ENCODE measurements around the gene GAMT. TPM values are rescaled to one million over a fixed set of nuclear protein-coding genes. Genes with fewer than 3 reads are reported as not detected.
A peak's percentile ranks its signal among the peaks of the same experiment; 100 is the strongest.

The GAMT gene
- total RNA-seq, 5 donors from 2014 or later (not counting 1 experiment from before 2014, with no cell fraction given), result 11.8 to 18.1 (median 13.7) TPM

DNA sequence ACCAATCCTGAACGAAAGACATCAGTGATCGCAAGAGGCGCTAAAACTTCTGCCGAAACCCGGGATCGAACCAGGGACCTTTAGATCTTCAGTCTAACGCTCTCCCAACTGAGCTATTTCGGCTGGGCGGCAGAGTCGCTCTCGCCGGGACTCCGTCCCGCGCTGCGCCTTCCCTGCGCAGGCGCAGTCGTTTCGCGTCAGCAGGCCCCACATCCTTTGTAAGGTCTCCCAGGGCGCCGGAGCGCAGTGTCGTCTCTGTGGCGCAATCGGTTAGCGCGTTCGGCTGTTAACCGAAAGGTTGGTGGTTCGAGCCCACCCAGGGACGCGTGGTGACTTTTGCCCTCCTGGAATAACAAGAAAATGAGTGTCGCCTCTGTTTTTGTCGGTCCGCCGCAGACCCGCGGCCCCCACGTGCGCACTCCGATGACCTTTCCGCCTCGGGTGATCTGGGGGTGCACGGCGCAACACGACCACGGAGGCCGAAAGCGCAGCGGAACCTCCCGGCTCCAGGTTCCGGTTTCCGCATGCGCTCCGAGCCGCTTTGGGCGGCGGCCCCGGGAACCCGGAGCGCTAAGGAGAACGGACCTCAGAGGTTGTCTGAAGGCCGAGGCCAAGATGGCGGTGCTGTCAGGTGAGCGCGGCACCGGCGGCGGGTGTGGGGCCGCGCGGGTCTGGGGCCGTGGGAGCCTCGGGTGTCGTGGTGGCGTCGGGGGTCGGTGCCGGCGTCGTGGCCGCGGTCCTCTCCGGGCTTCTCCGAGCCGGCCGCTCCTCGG, 17.8 kb downstream of the GAMT start, which contains the start of gene NDUFS7:
TSS of gene NDUFS7 (plus strand) at position 596 of the 773 bp plus-strand sequence. CDS start at position 616, 20 bp downstream.
- Histone ChIP-seq H3K4me3 (ENCODE audit: control insufficient read depth in 1 of 2, extremely low read depth in 1 of 2, low read length in 1 of 2) (peak within 1 kb of the TSS; percentile 81 to 94), H3K27me3 (replicated peaks in 1 of 2; ENCODE audit: control insufficient read depth in 2 of 2, extremely low read depth in 1 of 2, insufficient read depth in 2 of 2, low read length in 1 of 2) (no peaks in the 10 kb centered on the region), H3K27ac (ENCODE audit: low read length) (peak within 1 kb of the TSS; percentile 81), H3K4me1 (ENCODE audit: control insufficient read depth in 1 of 2, extremely low read depth in 1 of 2, insufficient read depth in 2 of 2, low read length in 2 of 2) (peaks cover 8 to 29% of the 10 kb centered on the region in 2 experiments), H3K9me3 (no peaks in the 10 kb centered on the region), H3K36me3 (ENCODE audit: control insufficient read depth in 2 of 2, extremely low read depth in 1 of 2, insufficient read depth in 1 of 2, low read length in 1 of 2) (peaks cover 0 to 11% of the 10 kb centered on the region in 2 donors)
- under 1% methylated on average over 90 of the region's 90 CpGs for WGBS (ENCODE audit: insufficient coverage)
- peaks cover 0 to 5% of the 10 kb centered on the region in 2 donors for H3K27me3 Mint-ChIP-seq
- peak; percentile 79 to 100 (median 90) for DNase-seq
- peaks cover 17 to 25% (median 24%) of the 10 kb centered on the region in 3 donors for H3K4me1 Mint-ChIP-seq
- ATAC-seq (replicated peaks in 1 of 4), result peak; percentile 85 to 89 (median 88)
- ChIA-PET POLR2A (interaction anchor here (0.6 to 0.9 kb wide), 2 partner anchors 28 to 115 kb away, joined by 4 to 6 read pairs; partner anchors contain the start of gene CIRBP (in 1 of the 2)), CTCF (interaction anchor here in 1 of 2 donors (1.0 kb wide), 1 partner anchor 12 kb away, joined by 3 read pairs; no protein-coding TSS in a partner anchor)
- H3K9me3 Mint-ChIP-seq, result no peaks in the 10 kb centered on the region
- H3K27ac Mint-ChIP-seq, result peak within 1 kb of the TSS; percentile 99
- peak within 1 kb of the TSS; percentile 88 to 93 (median 89) for H3K4me3 Mint-ChIP-seq
- H3K36me3 Mint-ChIP-seq, result peaks cover 3% of the 10 kb centered on the region

DNA sequence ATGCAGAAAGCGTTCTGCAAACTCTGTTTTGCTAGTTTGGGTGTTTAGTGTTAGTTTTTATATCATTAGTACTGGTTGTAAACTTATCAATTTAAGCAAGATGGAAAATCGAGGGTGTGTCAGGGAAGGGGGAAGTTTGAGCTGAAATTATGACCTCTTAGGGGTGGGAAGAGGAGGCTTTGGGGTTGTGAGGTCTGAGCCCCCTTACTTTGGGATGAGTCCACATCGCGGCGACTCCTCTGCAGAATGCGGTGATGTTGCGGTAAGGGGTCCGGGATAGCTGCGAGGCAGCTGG, 18.4 kb downstream of the GAMT start:
- H3K36me3 Mint-ChIP-seq, result peaks cover 3% of the 10 kb centered on the region
- DNase-seq (no peak), ATAC-seq (replicated peaks in 1 of 4) (peak in 1 of 4 experiments; percentile 15)
- peak overlapping the region; percentile 81 for H3K27ac ChIP-seq (ENCODE audit: low read length)
- H3K9me3 ChIP-seq, result no peaks in the 10 kb centered on the region
- ChIA-PET CTCF (interaction anchor here in 1 of 2 donors (1.0 kb wide), 1 partner anchor 11 kb away, joined by 3 read pairs; no protein-coding TSS in a partner anchor), POLR2A (interaction anchor here (0.6 to 0.9 kb wide), 2 partner anchors 27 to 114 kb away, joined by 4 to 6 read pairs; partner anchors contain the start of gene CIRBP (in 1 of the 2))
- H3K27me3 Mint-ChIP-seq, result peaks cover 0 to 5% of the 10 kb centered on the region in 2 donors
- H3K4me1 Mint-ChIP-seq, result peaks cover 17 to 25% (median 24%) of the 10 kb centered on the region in 3 donors
- H3K36me3 ChIP-seq (ENCODE audit: control insufficient read depth in 2 of 2, extremely low read depth in 1 of 2, insufficient read depth in 1 of 2, low read length in 1 of 2), result peaks cover 0 to 5% of the 10 kb centered on the region in 2 donors
- peak overlapping the region; percentile 88 to 93 (median 89) for H3K4me3 Mint-ChIP-seq
- no peaks in the 10 kb centered on the region for H3K9me3 Mint-ChIP-seq
- WGBS (ENCODE audit: insufficient coverage), result 10% methylated on average over 9 of the region's 9 CpGs
- no peaks in the 10 kb centered on the region for H3K27me3 ChIP-seq (replicated peaks in 1 of 2; ENCODE audit: control insufficient read depth in 2 of 2, extremely low read depth in 1 of 2, insufficient read depth in 2 of 2, low read length in 1 of 2)
- H3K4me1 ChIP-seq (ENCODE audit: control insufficient read depth in 1 of 2, extremely low read depth in 1 of 2, insufficient read depth in 2 of 2, low read length in 2 of 2), result peaks cover 8 to 29% of the 10 kb centered on the region in 2 experiments
- H3K4me3 ChIP-seq (ENCODE audit: control insufficient read depth in 1 of 2, extremely low read depth in 1 of 2, low read length in 1 of 2), result peak overlapping the region; percentile 38 to 94
- peak overlapping the region; percentile 99 for H3K27ac Mint-ChIP-seq

DNA sequence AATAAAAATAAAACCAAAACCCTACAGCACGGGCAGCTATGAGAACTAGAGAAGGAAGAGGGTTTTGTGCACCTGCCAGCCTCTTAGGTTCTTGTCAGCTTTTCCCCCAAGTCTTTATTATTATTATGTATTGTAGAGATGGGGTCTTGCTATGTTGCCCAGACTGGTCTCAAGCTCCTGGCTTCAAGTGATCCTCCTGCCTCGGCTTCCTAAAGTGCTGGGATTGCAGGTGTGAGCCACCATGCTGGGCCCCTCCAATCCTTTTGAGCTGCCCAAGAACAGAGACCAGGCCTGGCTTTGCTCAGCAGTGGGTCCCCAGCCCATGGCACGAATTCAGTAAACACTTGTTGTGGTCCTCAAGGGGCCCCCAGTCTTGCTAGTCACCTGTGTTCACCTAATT, 19.1 kb downstream of the GAMT start:
- H3K27me3 ChIP-seq (replicated peaks in 1 of 2; ENCODE audit: control insufficient read depth in 2 of 2, extremely low read depth in 1 of 2, insufficient read depth in 2 of 2, low read length in 1 of 2), result no peaks in the 10 kb centered on the region
- ChIA-PET POLR2A (interaction anchor here in 1 of 2 donors (0.7 kb wide), 1 partner anchor 9 kb away, joined by 4 read pairs; no protein-coding TSS in a partner anchor), CTCF (no interaction called here)
- H3K4me1 Mint-ChIP-seq, result peaks cover 17 to 25% (median 24%) of the 10 kb centered on the region in 3 donors
- ATAC-seq (replicated peaks in 1 of 4), result no peak
- peaks cover 0 to 5% of the 10 kb centered on the region in 2 donors for H3K27me3 Mint-ChIP-seq
- no peak for DNase-seq
- H3K4me3 Mint-ChIP-seq, result no peak overlapping the region
- peaks cover 3% of the 10 kb centered on the region for H3K36me3 Mint-ChIP-seq
- H3K9me3 ChIP-seq, result no peaks in the 10 kb centered on the region
- no peak overlapping the region for H3K27ac Mint-ChIP-seq
- no peak overlapping the region for H3K27ac ChIP-seq (ENCODE audit: low read length)
- H3K4me3 ChIP-seq (ENCODE audit: control insufficient read depth in 1 of 2, extremely low read depth in 1 of 2, low read length in 1 of 2), result no peak overlapping the region
- no peaks in the 10 kb centered on the region for H3K9me3 Mint-ChIP-seq
- H3K4me1 ChIP-seq (ENCODE audit: control insufficient read depth in 1 of 2, extremely low read depth in 1 of 2, insufficient read depth in 2 of 2, low read length in 2 of 2), result peaks cover 8 to 26% of the 10 kb centered on the region in 2 experiments
- 100% methylated on average over 2 of the region's 3 CpGs for WGBS (ENCODE audit: insufficient coverage)
- peaks cover 3 to 6% of the 10 kb centered on the region in 2 donors for H3K36me3 ChIP-seq (ENCODE audit: control insufficient read depth in 2 of 2, extremely low read depth in 1 of 2, insufficient read depth in 1 of 2, low read length in 1 of 2)

DNA sequence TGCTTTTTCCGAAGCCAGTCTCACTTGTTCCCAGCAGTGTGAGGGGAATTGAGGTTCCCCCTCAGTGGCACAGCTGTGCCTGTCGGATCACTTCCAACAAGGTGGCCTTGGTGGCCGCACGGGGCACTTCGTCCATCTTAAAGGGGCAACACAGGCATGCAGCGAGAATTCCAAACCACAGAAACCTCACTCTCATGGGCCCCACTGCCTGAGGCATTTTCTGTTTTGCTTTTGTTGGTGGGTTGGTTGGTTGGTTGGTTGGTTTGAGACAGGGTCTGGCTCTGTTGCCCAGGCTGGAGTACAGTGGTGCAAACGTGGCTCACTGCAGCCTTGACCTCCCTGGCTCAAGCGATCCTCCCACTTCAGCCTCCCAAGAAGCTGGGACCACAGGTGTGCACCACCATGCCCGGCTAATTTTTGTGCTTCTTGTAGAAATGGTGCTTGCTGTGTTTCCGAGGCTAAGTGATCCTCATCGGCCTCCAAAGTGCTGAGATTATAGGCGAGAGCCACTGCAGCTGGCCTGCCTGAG, 21.3 kb downstream of the GAMT start:
- no peak overlapping the region for H3K4me3 Mint-ChIP-seq
- Histone ChIP-seq H3K27ac (ENCODE audit: low read length) (no peak overlapping the region), H3K4me1 (ENCODE audit: control insufficient read depth in 1 of 2, extremely low read depth in 1 of 2, insufficient read depth in 2 of 2, low read length in 2 of 2) (peaks cover 8 to 17% of the 10 kb centered on the region in 2 experiments), H3K27me3 (replicated peaks in 1 of 2; ENCODE audit: control insufficient read depth in 2 of 2, extremely low read depth in 1 of 2, insufficient read depth in 2 of 2, low read length in 1 of 2) (no peaks in the 10 kb centered on the region), H3K9me3 (no peaks in the 10 kb centered on the region), H3K4me3 (ENCODE audit: control insufficient read depth in 1 of 2, extremely low read depth in 1 of 2, low read length in 1 of 2) (no peak overlapping the region), H3K36me3 (ENCODE audit: control insufficient read depth in 2 of 2, extremely low read depth in 1 of 2, insufficient read depth in 1 of 2, low read length in 1 of 2) (peaks cover 0 to 9% of the 10 kb centered on the region in 2 donors)
- ChIA-PET POLR2A (no interaction called here), CTCF (interaction anchor here in 1 of 2 donors (0.5 kb wide), 1 partner anchor 862 kb away, joined by 6 read pairs; no protein-coding TSS in a partner anchor)
- peaks cover 0 to 5% of the 10 kb centered on the region in 2 donors for H3K27me3 Mint-ChIP-seq
- H3K9me3 Mint-ChIP-seq, result no peaks in the 10 kb centered on the region
- no peak for ATAC-seq (replicated peaks in 1 of 4)
- WGBS (ENCODE audit: insufficient coverage), result 88% methylated on average over 4 of the region's 12 CpGs
- no peak overlapping the region for H3K27ac Mint-ChIP-seq
- peaks cover 8% of the 10 kb centered on the region for H3K36me3 Mint-ChIP-seq
- H3K4me1 Mint-ChIP-seq, result peaks cover 13 to 20% (median 17%) of the 10 kb centered on the region in 3 donors
- DNase-seq, result no peak

DNA sequence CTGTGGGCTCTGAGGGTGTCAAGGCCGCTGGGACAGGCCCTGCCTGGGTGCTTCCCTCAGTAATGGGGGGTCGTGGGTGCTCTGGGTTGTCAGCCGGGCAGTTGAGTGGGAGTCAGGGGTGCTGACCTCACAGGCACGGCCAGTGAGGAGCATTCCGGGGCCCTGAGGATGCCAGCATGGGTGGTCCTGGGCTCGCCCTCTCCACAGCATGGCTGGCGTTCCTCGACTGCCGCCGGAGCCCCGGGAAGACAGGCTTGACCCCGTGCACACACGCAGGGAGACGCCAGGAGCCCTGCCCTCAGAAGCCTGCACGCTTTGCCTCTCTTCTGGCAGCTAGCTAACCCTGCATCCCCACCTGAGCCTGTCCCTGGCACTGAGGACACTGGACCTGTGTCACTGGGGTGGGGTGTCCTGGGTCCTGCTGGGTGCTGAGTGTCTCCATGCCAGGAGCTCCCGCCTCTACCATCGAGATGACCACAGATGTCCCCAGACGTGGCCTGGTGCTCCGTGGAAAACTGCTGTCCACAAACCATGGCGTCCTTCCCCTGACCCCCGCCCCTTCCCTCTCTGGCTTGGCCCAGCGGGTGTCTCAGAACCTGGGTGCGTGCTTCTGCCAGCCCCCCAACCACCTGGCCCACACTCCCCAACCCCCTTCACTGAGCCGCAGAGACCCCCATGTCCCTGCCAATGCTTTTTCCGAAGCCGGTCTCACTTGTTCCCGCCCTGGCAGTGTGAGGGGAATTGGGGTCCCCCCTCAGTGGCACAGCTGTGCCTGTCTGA, 22.0 kb downstream of the GAMT start:
- POLR2A ChIA-PET, result no interaction called here
- no peaks in the 10 kb centered on the region for H3K9me3 ChIP-seq
- no peaks in the 10 kb centered on the region for H3K9me3 Mint-ChIP-seq
- no peak overlapping the region for H3K4me3 ChIP-seq (ENCODE audit: control insufficient read depth in 1 of 2, extremely low read depth in 1 of 2, low read length in 1 of 2)
- peaks cover 0 to 5% of the 10 kb centered on the region in 2 donors for H3K27me3 Mint-ChIP-seq
- ATAC-seq (replicated peaks in 1 of 4), result no peak
- H3K27ac ChIP-seq (ENCODE audit: low read length), result no peak overlapping the region
- CTCF ChIA-PET, result no interaction called here
- H3K27me3 ChIP-seq (replicated peaks in 1 of 2; ENCODE audit: control insufficient read depth in 2 of 2, extremely low read depth in 1 of 2, insufficient read depth in 2 of 2, low read length in 1 of 2), result no peaks in the 10 kb centered on the region
- H3K4me1 Mint-ChIP-seq, result peaks cover 7 to 14% (median 11%) of the 10 kb centered on the region in 3 donors
- H3K27ac Mint-ChIP-seq, result no peak overlapping the region
- no peak overlapping the region for H3K4me3 Mint-ChIP-seq
- H3K36me3 ChIP-seq (ENCODE audit: control insufficient read depth in 2 of 2, extremely low read depth in 1 of 2, insufficient read depth in 1 of 2, low read length in 1 of 2), result peaks cover 2 to 10% of the 10 kb centered on the region in 2 donors
- peaks cover under 1 to 10% of the 10 kb centered on the region in 2 experiments for H3K4me1 ChIP-seq (ENCODE audit: control insufficient read depth in 1 of 2, extremely low read depth in 1 of 2, insufficient read depth in 2 of 2, low read length in 2 of 2)
- H3K36me3 Mint-ChIP-seq, result peaks cover 10% of the 10 kb centered on the region
- no peak for DNase-seq
- WGBS (ENCODE audit: insufficient coverage), result 92% methylated on average over 21 of the region's 27 CpGs
